GM18873 (cell line): ENCODE data around the gene CDH1.
"Not testable (repeated sequence)": the region's sequence is repeated elsewhere in the genome, so short reads cannot be mapped to it uniquely, and the experiment has no call there.

Source experiments
- ATAC-seq: cut with Tn5 transposase; IDR thresholded peaks from one replicate; pipeline ENCODE4 v1.9.1; 2021; ENCODE audit warnings: mild to moderate bottlenecking, moderate library complexity, moderate number of reproducible peaks; ENCODE audit not compliant: unreplicated experiment, low FRiP score

The CDH1 gene

GRCh38 chr16:68737046-68737729, at the start of gene CDH1:
CDH1 (plus strand) TSS chr16:68737292; CDS start chr16:68737416, 124 bp downstream.
- ATAC-seq = no peak

GRCh38 chr16:68689921-68690320, 47.2 kb upstream of the CDH1 start:
- ATAC-seq = no peak

DNA sequence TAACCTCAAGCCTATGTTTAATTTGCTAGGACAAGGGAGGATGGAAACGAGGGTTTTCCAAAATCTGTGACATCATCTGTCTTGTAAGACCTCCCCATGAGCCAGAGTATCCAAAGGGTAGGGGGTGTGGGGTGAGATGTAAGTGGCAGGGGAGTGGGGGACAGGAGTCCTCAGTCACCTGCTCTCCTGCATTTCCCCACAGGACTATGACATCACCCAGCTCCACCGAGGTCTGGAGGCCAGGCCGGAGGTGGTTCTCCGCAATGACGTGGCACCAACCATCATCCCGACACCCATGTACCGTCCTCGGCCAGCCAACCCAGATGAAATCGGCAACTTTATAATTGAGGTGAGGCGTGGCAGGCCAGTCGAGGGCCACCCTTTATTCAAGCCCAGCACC, 41.5 kb upstream of the CDH1 start:
- ATAC-seq = no peak

DNA sequence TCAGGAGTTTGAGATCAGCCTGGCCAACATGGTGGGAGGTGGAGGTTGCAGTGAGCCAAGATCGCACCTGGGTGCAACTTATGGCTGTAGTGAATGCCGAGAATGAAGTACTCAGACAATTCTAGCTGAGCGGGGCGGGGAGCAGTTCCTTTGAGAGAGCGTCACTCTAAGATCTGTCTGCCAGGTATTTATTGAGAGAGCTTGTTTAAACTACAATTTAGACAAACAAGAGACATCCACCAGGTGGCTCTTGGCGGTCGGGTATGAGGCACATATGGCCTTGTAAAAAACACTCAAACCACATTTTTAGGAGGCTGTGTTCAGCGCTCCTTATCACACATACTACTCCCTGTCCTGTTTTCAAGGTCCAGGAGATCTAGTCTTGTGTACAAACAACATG, 40.6 kb upstream of the CDH1 start:
- no peak for ATAC-seq

DNA sequence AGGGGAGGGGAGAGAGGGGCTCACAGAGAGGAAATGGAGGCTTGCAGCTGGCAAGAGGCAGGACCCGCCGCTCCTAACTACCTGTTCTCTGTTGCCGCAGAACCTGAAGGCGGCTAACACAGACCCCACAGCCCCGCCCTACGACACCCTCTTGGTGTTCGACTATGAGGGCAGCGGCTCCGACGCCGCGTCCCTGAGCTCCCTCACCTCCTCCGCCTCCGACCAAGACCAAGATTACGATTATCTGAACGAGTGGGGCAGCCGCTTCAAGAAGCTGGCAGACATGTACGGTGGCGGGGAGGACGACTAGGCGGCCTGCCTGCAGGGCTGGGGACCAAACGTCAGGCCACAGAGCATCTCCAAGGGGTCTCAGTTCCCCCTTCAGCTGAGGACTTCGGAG, 39.0 kb upstream of the CDH1 start:
- no peak for ATAC-seq

- no peak for ATAC-seq
Observed at GRCh38 chr16:68700120-68700519, 37.0 kb upstream of the CDH1 start.

DNA sequence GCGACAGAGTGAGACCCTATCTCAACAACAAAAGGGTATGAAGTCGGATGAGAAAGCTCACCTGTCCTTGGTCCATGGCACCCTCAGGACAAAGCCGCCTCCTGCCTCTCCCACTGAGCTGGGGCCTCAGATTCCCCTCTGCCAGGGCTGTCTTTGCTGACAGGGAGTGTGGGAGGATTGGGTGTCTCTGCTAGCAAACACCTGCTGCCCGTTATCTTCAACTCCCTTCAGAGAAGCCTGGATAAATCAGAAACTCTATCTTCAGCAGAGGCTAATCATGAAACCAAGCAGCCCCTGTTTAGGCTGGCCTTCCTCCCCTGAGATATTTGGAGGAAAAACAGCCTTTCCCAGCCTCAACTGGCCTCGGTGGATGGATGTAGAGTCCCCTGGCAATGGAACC, 36.3 kb upstream of the CDH1 start:
- ATAC-seq = no peak

GRCh38 chr16:68704232-68704867, 32.7 kb upstream of the CDH1 start:
- ATAC-seq = no peak

GRCh38 chr16:68707340-68708152, 29.5 kb upstream of the CDH1 start:
- ATAC-seq = no peak

- ATAC-seq = no peak
Observed at GRCh38 chr16:68710211-68710610, 26.9 kb upstream of the CDH1 start.

DNA sequence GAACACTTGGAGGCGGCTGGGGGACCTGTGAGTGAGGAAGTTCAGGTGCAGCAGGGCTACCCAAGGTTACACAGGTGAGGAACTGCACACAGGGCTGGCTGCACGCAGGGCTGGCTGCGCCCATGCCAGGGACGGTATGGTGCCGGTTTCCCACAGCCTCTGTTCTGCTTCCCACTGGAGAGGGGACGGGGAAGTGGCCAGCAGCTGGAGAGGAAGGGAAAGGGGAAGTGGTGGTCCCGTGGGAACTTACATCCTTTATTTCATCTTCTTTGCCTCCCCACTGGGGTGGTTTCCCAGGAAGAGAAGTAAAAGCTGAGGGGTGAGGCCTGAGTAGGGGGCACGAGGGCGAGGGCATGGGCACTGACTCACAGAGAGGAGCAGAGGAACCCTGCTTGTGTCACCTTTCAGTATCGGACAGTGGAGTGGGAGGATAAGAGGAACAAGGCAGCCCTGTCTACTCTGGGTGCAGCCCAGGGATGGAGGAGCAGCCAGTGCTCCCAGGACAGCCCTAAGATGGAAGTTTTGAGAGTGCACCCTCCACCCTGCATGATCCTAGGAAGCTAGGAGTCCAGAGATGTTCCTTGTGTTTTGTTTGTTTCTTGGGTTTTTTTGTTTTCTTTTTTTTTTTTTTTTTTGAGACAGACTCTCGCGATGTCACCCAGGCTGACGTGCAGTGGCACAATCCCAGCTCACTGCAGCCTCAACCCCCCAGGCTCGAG, 25.5 kb upstream of the CDH1 start:
- ATAC-seq = no peak

- no peak for ATAC-seq
Observed at GRCh38 chr16:68713361-68713760, 23.7 kb upstream of the CDH1 start.

DNA sequence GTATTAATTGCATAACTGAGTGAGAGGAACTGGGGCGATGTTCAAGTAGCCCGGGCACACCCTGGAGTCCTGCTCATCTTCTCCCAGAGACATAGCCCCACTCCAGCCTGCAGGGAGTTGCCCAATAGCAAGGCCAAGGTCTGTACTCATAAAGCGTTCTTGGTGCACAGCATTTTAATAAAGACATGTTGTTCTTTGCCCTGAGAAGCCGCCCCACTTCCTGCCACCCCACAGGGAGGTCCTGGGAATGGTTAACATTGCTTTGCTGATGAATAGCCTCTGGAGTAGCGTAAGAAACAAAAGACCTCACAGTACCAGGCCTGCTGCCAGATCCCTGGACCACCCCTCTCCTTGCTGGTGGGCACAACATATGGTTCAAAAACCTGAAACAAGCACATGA, 21.6 kb upstream of the CDH1 start:
- no peak for ATAC-seq

DNA sequence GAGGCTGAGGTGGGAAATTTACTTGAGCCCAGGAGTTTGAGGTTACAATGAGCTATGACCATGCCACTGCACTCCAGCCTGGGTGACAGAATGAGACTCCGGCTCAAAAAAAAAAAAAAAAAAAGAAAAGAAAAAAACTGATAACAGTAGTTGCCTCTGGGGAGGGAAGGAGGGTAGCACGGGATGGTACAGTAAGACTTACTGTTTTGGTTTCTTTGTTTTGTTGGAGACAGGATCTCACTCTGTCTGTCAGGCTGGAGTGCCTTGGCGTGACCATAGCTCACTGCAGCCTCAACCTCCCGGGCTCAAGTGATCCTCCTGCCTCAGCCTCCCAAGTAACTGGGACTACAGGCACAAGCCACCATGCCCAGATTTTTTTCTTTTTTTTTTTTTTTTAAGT, 20.6 kb upstream of the CDH1 start:
- ATAC-seq = not testable (repeated sequence)

DNA sequence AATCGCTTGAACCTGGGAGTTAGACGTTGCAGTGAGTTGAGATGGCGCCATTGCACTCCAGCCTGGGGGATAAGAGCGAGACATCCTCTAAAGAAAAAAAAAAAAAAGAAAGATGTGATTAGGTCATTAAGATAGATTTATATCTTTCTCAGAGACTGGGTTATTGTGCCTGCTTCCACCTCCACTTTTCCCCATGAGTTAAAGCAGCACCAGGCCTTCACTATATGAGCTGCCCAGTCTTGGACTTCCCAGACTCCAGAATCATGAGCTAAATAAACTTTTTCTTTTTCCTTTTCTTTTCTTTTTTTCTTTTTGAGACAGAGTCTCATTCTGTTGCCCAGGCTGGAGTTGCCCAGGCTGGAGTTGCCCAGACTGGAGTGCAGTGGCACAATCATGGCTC, 19.4 kb upstream of the CDH1 start:
- no peak for ATAC-seq

GRCh38 chr16:68718590-68718989, 18.5 kb upstream of the CDH1 start:
- no peak for ATAC-seq

GRCh38 chr16:68719993-68720489, 17.1 kb upstream of the CDH1 start:
- peak; percentile 77 for ATAC-seq

DNA sequence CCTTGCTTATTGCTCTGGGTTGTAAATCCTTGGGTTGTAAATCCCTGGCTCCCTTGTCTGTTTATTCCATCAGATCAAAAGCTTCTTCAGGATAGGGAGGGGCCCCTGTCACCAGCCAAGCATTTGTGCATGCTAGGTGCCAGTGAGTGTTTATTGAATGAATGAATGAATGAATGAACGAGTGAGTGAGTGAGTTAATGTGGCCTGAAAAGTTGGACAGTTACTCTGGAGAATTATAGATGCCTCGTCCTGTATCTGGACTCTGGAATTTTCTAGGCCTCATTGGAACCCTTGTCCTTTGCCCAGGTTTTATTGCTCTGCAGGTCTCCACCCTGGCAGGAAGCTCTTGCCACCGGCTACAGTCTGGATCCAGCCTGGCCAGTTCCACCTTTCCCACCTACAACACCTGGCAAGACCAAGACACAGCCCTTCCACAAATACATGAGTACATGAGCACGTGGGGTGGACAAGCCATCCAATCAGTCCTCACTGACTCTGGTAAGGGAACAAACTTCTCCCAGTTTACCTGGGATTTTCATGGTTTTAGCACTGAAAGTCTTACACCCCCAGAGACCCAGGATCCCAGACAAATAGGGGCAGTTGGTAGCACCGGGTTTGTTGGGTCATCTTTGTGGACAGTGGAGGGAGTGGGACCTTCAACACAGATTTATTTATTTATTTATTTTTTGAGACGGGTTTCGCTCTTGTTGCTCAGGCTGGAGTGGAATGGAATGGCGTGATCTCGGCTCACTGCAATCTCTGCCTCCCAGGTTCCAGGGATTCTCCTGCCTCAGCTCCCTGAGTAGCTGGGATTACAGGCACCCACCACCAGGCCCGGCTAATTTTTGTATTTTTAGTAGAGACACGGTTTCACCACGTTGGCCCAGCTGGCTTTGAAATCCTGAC, 14.7 kb upstream of the CDH1 start:
- ATAC-seq = no peak

DNA sequence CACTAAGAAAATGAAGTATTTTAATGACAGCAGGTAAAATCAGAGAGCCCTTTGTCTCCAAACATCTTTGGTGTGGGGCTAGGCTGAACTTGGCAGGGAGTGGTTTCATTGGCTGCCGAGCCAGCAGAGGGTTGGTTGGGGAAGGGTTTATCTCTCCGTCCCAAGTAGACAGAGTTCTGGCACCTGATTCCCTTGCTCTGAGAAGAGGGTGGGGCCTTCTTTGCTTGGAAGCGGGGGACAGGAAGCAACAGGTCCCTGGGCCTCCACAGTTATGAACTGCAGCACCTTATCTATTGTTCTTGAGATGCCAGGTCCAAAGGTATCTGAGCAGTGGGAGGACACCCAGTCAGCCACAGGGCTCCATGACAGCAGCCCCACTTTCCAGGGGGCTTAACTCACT, 12.3 kb upstream of the CDH1 start:
- no peak for ATAC-seq

DNA sequence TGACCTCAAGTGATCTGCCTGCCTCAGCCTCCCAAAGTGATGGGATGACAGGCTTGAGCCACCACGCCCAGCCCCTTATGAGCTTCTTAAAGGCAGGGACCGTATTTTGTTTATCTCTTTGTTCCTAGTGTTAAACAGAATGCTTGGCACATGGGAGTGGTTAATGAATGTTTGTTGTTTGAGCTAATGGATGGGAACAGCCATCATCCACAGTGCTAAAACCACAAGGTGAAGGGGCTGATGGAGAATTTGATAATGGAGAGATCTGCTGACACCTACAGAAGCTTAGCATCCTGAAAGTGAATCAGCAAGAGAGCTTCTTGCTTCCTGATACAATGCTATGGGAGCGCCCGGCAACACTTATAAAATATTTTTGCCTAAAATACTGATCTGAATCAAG, 8.6 kb upstream of the CDH1 start:
- ATAC-seq = no peak
